Hematopoietic multipotent progenitor cell (in vitro differentiated cells): Measurements from ENCODE around the gene POC1A. TPM values are rescaled to one million over a fixed set of nuclear protein-coding genes. Genes with fewer than 3 reads are reported as not detected.
"Not testable (repeated sequence)": the region's sequence is repeated elsewhere in the genome, so short reads cannot be mapped to it uniquely, and the experiment has no call there.

Experiments
- DNase-seq, 3 donors: peaks; one replicate each; pipeline ENCODE4 v3.0.0-alpha.2; 2011 to 2015; ENCODE audit warnings: low read depth in 2 of 3, low spot score in 2 of 3
- total RNA-seq: library from RNA; depleted of rRNA; stranded (reverse); fragments of >200 nt; gene quantifications from one replicate; pipeline ENCODE4 v1.2.3, GENCODE V29; 2012

The POC1A gene
- total RNA-seq, 1 donor, result 6.7 TPM

DNA sequence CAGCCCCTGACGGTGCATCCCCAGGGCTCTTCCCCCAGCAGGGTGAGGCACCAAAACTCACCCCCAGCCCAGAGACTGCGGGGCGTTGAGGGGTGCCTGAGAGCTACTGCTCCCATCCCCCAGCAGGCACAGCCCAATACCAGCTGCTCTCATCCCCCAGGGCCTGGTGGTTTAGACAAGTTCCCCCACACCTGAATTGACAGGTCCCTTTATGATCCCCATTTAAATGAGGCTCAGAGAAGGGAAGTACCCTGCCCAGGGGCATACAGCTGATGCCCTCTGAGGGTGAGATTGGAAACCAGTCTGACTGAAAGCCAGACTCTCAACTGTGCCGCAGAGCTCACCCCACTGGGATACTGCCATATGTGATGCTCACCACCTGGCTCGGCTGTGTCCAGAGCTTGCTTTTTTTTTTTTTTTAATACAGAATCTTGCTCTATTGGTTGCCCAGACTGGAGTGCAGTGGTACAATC lies 118.0 kb downstream of the POC1A start:
- no peak for DNase-seq

DNA sequence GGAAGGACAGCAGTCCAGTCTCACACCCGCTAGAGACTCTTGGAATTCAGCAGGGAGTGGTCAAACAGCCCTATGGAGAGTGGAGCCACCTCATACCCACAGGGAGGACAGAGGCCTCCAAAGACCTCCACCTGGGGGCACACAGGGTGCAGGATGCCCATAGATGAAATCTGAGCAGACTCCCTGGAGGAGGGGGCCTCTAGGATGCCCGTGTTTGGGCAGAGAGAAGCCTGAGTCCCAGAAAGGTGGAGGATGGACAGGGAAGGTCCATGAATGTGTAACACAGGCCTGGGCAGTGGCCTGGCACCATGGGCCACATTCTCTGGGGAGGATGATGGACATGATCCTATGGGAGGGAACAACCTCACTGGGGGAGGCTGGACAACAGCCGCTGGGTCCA lies 119.6 kb downstream of the POC1A start:
- DNase-seq, result no peak

DNA sequence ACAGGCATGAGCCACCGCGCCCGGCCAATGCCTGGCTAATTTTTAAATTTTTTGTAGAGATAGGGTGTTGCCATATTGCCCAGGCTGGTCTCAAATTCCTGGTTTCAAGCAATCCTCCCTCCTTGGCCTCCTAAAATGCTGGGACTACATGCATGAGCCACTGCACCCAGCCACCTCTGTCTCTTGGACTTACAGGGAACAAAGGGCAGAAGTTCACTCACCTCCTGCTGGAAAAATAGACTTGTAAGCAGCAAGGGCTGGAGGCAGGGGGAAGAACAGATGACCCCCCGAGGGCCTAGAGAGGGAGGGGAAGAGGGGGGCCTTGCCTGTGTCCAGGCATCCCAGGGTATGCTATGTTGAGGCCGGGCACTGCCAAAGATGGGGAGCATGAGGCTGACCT lies 120.0 kb downstream of the POC1A start:
- no peak for DNase-seq

GRCh38 chr3:52033748-52034147 lies 120.5 kb downstream of the POC1A start:
- not testable (repeated sequence) for DNase-seq

- no peak for DNase-seq
Observed at GRCh38 chr3:52032702-52033408, 121.4 kb downstream of the POC1A start.

GRCh38 chr3:52031896-52032295 lies 122.3 kb downstream of the POC1A start:
- DNase-seq, result no peak

- no peak for DNase-seq
Observed at GRCh38 chr3:52030714-52031310, 123.4 kb downstream of the POC1A start.

- DNase-seq, result no peak
Observed at GRCh38 chr3:52029535-52029934, 124.7 kb downstream of the POC1A start.

- DNase-seq, result no peak
Observed at GRCh38 chr3:52029053-52029452, 125.2 kb downstream of the POC1A start.

GRCh38 chr3:52028572-52028971 lies 125.7 kb downstream of the POC1A start:
- no peak for DNase-seq

DNA sequence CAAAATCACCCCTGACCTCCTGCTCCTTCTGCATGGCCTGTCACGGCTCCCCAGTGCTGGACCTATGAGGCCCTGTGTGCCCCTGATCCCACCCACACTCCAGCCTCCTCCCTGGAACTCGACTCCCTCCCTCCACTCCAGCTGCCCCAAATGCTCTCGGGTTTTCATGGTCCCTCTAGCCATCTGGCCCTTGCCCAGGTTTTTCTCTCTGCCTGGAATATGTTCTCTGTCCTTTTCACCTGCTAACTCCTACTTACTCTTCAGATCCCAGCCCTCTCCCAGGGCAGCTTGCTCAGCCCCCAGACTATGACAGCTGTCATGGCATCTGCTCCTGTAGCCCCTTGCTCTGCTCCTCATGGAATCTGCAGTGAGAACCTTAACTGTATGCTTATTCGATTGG lies 128.2 kb downstream of the POC1A start:
- DNase-seq, result no peak

DNA sequence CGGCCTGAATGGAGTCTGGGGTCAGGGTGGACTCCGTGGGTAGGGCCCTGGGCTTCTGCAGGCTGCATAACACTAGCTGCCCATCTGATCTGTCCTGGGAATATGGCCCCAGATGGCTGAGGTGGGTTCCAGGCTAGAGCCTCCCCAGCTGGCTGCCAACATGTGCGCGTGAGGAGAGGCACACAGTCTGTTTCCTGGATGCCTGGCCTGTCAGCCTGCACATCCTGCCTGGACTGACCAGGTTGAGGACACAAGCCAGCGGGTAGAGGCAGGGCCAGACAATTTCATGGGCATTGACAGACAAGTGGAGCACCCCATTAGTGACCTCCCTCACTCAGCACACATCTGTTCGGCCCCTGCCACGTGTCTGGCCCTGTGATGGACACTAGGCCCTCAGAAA lies 128.8 kb downstream of the POC1A start:
- no peak for DNase-seq

Other genes starting within 250 kb of the POC1A start
- 32.3 TPM for gene RRP9, start 212.5 kb downstream of the POC1A start, total RNA-seq
- 21.8 TPM for gene PARP3, start 212.1 kb downstream of the POC1A start, total RNA-seq
- under 0.01 TPM for gene GPR62, start 199.0 kb downstream of the POC1A start, total RNA-seq
- gene PCBP4, start 187.0 kb downstream of the POC1A start, total RNA-seq, result 4.0 TPM
- gene ABHD14B, start 180.4 kb downstream of the POC1A start, total RNA-seq, result 103 TPM
- gene ABHD14A, start 179.4 kb downstream of the POC1A start, total RNA-seq, result 28.5 TPM
- 38.0 TPM for gene ACY1, start 170.9 kb downstream of the POC1A start, total RNA-seq
- 3,278 TPM for gene RPL29, start 158.5 kb downstream of the POC1A start, total RNA-seq
- gene DUSP7, start 97.9 kb downstream of the POC1A start, total RNA-seq, result 25.3 TPM
- gene ALAS1, start 43.7 kb upstream of the POC1A start, total RNA-seq, result 25.6 TPM
- gene TLR9, start 71.2 kb upstream of the POC1A start, total RNA-seq, result under 0.01 TPM
- gene TWF2, start 84.7 kb upstream of the POC1A start, total RNA-seq, result 157 TPM
- gene PPM1M, start 91.3 kb upstream of the POC1A start, total RNA-seq, result 11.6 TPM
- 62.2 TPM for gene WDR82, start 124.2 kb upstream of the POC1A start, total RNA-seq
- gene GLYCTK, start 133.4 kb upstream of the POC1A start, total RNA-seq, result 36.6 TPM
- 47.1 TPM for gene DNAH1, start 161.9 kb upstream of the POC1A start, total RNA-seq